GM21381 (cell line): ENCODE measurements around the gene EXOC7.

Experiments used
- ATAC-seq: cut with Tn5 transposase; IDR thresholded peaks from one replicate; pipeline ENCODE4 v1.9.1; 2021; ENCODE audit warnings: mild to moderate bottlenecking, moderate library complexity; ENCODE audit not compliant: unreplicated experiment

Gene EXOC7

GRCh38 chr17:76103274-76104139, at the start of gene EXOC7:
TSS of gene EXOC7 (minus strand) at chr17:76103787. CDS start at chr17:76103692, 95 bp downstream.
- ATAC-seq: peak; percentile 87

- no peak for ATAC-seq
These were observed 49.6 kb upstream of the EXOC7 start for GRCh38 chr17:76153202-76153601.

- ATAC-seq: no peak
These were observed 49.0 kb upstream of the EXOC7 start for GRCh38 chr17:76152591-76152990.

- ATAC-seq: no peak
These were observed 48.4 kb upstream of the EXOC7 start for GRCh38 chr17:76151896-76152454.

- ATAC-seq: no peak
These were observed 47.4 kb upstream of the EXOC7 start for GRCh38 chr17:76150712-76151622.

- no peak for ATAC-seq
These were observed 45.6 kb upstream of the EXOC7 start for GRCh38 chr17:76149214-76149613.

GRCh38 chr17:76148015-76148326, 44.4 kb upstream of the EXOC7 start:
- ATAC-seq: no peak

GRCh38 chr17:76147211-76148014, 43.8 kb upstream of the EXOC7 start:
- ATAC-seq: no peak

GRCh38 chr17:76146053-76146851, 42.7 kb upstream of the EXOC7 start:
- no peak for ATAC-seq

- no peak for ATAC-seq
These were observed 41.9 kb upstream of the EXOC7 start for GRCh38 chr17:76145231-76146052.

- no peak for ATAC-seq
These were observed 39.0 kb upstream of the EXOC7 start for GRCh38 chr17:76142585-76143041.

- ATAC-seq: no peak
These were observed 38.5 kb upstream of the EXOC7 start for GRCh38 chr17:76142039-76142584.

- peak; percentile 81 for ATAC-seq
These were observed 37.8 kb upstream of the EXOC7 start, which contains the start of gene FOXJ1 for GRCh38 chr17:76141212-76142038. TSS of gene FOXJ1 (minus strand) at chr17:76141245. CDS start at chr17:76140395, 850 bp downstream.

- no peak for ATAC-seq
These were observed 37.1 kb upstream of the EXOC7 start for GRCh38 chr17:76140661-76141211.

GRCh38 chr17:76139801-76140660, 36.4 kb upstream of the EXOC7 start:
- ATAC-seq: no peak
